A673 (cell line): ENCODE measurements around the gene ARHGAP12.

Experiments
- CTCF ChIP-seq: fragments of 300-800, 200-600 bp; sonication (generic); conservative IDR thresholded peaks from 2 replicates; pipeline ENCODE4 v1.5.1; 2017; ENCODE audit warnings: low read depth, mild to moderate bottlenecking, antibody characterized with exemption, low read length, moderate library complexity, mixed read lengths
- EZH2 ChIP-seq: fragments of 200-600 bp; sonication (generic); IDR thresholded peaks from 2 replicates; pipeline ENCODE4 v1.6.1; 2017; ENCODE audit warnings: borderline replicate concordance, low read depth, mild to moderate bottlenecking, mixed read lengths, antibody characterized with exemption, low read length; ENCODE audit not compliant: poor library complexity, severe bottlenecking

GRCh38 chr10:31908157-31908556 lies 20.5 kb downstream of the ARHGAP12 start:
- TF ChIP-seq CTCF (no peak), EZH2 (no peak)
